PC-3 (cell line): ENCODE measurements around the gene EPG5.

ENCODE experiments used
- EZH2phosphoT487 ChIP-seq: fragments of 300-600 bp; sonication (generic); IDR thresholded peaks from 2 replicates; pipeline ENCODE4 v1.6.1; 2018; ENCODE audit warnings: mild to moderate bottlenecking, antibody characterized with exemption, low read length, borderline replicate concordance
- TF ChIP-seq, protein P1 (sequence below): fragments of 300-600 bp; sonication (generic); conservative IDR thresholded peaks from 2 replicates; pipeline ENCODE4 v1.5.1; 2017; ENCODE audit warnings: antibody characterized with exemption, low read depth, mild to moderate bottlenecking, low read length

DNA sequence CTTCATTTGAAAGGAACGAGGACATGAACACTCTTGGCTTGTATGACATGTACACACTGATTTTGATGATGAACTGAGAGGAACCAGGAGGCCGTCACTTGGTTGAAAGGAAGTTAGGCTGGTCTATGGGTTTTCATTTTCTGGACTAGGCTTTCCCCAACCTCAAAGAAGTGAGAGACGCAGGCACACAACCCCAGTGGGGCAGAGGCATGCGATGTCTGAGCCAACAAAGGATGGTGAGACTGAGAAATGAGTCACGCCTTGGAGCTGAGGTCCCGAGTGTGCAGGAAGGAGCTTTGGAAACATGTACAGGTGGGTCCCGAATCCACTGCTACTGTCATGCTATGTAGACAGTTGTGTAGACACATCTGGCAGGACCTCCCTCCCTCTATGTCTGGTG, 117.6 kb downstream of the EPG5 start:
- TF ChIP-seq, protein P1, sequence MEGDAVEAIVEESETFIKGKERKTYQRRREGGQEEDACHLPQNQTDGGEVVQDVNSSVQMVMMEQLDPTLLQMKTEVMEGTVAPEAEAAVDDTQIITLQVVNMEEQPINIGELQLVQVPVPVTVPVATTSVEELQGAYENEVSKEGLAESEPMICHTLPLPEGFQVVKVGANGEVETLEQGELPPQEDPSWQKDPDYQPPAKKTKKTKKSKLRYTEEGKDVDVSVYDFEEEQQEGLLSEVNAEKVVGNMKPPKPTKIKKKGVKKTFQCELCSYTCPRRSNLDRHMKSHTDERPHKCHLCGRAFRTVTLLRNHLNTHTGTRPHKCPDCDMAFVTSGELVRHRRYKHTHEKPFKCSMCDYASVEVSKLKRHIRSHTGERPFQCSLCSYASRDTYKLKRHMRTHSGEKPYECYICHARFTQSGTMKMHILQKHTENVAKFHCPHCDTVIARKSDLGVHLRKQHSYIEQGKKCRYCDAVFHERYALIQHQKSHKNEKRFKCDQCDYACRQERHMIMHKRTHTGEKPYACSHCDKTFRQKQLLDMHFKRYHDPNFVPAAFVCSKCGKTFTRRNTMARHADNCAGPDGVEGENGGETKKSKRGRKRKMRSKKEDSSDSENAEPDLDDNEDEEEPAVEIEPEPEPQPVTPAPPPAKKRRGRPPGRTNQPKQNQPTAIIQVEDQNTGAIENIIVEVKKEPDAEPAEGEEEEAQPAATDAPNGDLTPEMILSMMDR = no peak
- TF ChIP-seq EZH2phosphoT487 = no peak
